ENCODE measurements around the gene CENPB.

DNA sequence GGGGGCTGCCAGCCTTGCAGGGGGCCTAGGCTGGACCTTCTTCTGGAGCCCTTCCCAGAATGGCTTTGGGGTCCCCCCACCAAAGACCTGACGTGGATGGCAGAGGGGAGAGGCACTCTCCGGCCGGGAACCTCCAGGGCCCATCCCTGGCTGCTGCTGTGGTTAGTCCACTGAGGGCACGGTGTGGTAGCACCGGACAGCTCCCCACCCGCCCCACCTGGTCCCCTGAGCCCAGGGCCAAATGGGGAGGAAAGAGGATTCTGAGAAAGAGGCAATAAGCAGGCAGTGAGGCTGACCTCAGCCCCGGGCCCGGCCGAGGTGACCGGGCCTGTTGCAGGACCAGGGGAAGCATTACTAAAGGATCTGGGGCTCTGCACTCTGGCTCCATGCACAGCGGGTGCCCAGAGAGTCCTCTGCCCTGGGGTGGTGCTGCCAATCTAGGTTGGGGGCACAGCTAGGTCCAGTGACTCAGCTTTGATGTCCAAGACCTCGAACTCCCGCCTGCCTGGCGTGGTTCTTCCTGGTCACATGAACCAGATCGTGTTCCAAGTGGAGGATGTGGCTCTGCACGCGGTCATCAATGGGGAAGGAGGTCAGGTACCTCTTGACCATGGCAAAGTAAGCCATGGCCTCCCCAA, 2.2 kb downstream of the CENPB start:
- TF ChIP-seq, protein P1, sequence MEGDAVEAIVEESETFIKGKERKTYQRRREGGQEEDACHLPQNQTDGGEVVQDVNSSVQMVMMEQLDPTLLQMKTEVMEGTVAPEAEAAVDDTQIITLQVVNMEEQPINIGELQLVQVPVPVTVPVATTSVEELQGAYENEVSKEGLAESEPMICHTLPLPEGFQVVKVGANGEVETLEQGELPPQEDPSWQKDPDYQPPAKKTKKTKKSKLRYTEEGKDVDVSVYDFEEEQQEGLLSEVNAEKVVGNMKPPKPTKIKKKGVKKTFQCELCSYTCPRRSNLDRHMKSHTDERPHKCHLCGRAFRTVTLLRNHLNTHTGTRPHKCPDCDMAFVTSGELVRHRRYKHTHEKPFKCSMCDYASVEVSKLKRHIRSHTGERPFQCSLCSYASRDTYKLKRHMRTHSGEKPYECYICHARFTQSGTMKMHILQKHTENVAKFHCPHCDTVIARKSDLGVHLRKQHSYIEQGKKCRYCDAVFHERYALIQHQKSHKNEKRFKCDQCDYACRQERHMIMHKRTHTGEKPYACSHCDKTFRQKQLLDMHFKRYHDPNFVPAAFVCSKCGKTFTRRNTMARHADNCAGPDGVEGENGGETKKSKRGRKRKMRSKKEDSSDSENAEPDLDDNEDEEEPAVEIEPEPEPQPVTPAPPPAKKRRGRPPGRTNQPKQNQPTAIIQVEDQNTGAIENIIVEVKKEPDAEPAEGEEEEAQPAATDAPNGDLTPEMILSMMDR (optimal IDR thresholded peaks at IDR 0.05 in 1 of 3, IDR thresholded peaks at IDR 0.05 in 1 of 3, conservative IDR thresholded peaks at IDR 0.05 in 1 of 3; ENCODE audit: extremely low read depth in 1 of 3, insufficient read depth in 2 of 3, low read length in 3 of 3) = no peak
- TF ChIP-seq EZH2 (IDR thresholded peaks at IDR 0.05; ENCODE audit: low read length) = no peak

Data from keratinocyte (primary cell).